ENCODE results near the gene MALSU1. TPM values are rescaled to one million over a fixed set of nuclear protein-coding genes. Genes with fewer than 3 reads are reported as not detected.

Gene MALSU1
- polyA plus RNA-seq, 1 donor = 40.0 TPM

- Histone ChIP-seq H3K27ac (ENCODE audit: low read length) (no peak overlapping the region), H3K4me1 (ENCODE audit: control insufficient read depth, insufficient read depth, low read length) (no peaks in the 10 kb centered on the region), H3K36me3 (ENCODE audit: control insufficient read depth, insufficient read depth, low read length) (no peaks in the 10 kb centered on the region), H3K4me3 (ENCODE audit: low read length) (no peak overlapping the region), H3K9me3 (ENCODE audit: control insufficient read depth, low read depth, low read length) (no peaks in the 10 kb centered on the region), H3K27me3 (ENCODE audit: control insufficient read depth, insufficient read depth, low read length) (no peaks in the 10 kb centered on the region)
- no CpG with 5 or more reads among the region's 2 CpGs for WGBS (ENCODE audit: insufficient coverage, low lambda C conversion rate)
- no peak for DNase-seq
Observed at GRCh38 chr7:23284871-23285270, 14.3 kb upstream of the MALSU1 start.

GRCh38 chr7:23285657-23286646 is 13.2 kb upstream of the MALSU1 start:
- Histone ChIP-seq H3K27ac (ENCODE audit: low read length) (no peak overlapping the region), H3K4me3 (ENCODE audit: low read length) (no peak overlapping the region), H3K9me3 (ENCODE audit: control insufficient read depth, low read depth, low read length) (no peaks in the 10 kb centered on the region), H3K4me1 (ENCODE audit: control insufficient read depth, insufficient read depth, low read length) (no peaks in the 10 kb centered on the region), H3K27me3 (ENCODE audit: control insufficient read depth, insufficient read depth, low read length) (no peaks in the 10 kb centered on the region), H3K36me3 (ENCODE audit: control insufficient read depth, insufficient read depth, low read length) (no peaks in the 10 kb centered on the region)
- no peak for DNase-seq
- WGBS (ENCODE audit: insufficient coverage, low lambda C conversion rate) = 95% methylated on average over 5 of the region's 18 CpGs

GRCh38 chr7:23287612-23288011 is 11.5 kb upstream of the MALSU1 start:
- H3K4me1 ChIP-seq (ENCODE audit: control insufficient read depth, insufficient read depth, low read length) = no peaks in the 10 kb centered on the region
- no peak for DNase-seq
- H3K27me3 ChIP-seq (ENCODE audit: control insufficient read depth, insufficient read depth, low read length) = no peaks in the 10 kb centered on the region
- no peaks in the 10 kb centered on the region for H3K36me3 ChIP-seq (ENCODE audit: control insufficient read depth, insufficient read depth, low read length)
- no peak overlapping the region for H3K4me3 ChIP-seq (ENCODE audit: low read length)
- no peaks in the 10 kb centered on the region for H3K9me3 ChIP-seq (ENCODE audit: control insufficient read depth, low read depth, low read length)
- 100% methylated on average over 2 of the region's 5 CpGs for WGBS (ENCODE audit: insufficient coverage, low lambda C conversion rate)
- H3K27ac ChIP-seq (ENCODE audit: low read length) = no peak overlapping the region

GRCh38 chr7:23290993-23291392 is 8.1 kb upstream of the MALSU1 start:
- Histone ChIP-seq H3K27me3 (ENCODE audit: control insufficient read depth, insufficient read depth, low read length) (no peaks in the 10 kb centered on the region), H3K36me3 (ENCODE audit: control insufficient read depth, insufficient read depth, low read length) (no peaks in the 10 kb centered on the region), H3K4me1 (ENCODE audit: control insufficient read depth, insufficient read depth, low read length) (peaks cover 8% of the 10 kb centered on the region), H3K27ac (ENCODE audit: low read length) (no peak overlapping the region), H3K9me3 (ENCODE audit: control insufficient read depth, low read depth, low read length) (no peaks in the 10 kb centered on the region), H3K4me3 (ENCODE audit: low read length) (no peak overlapping the region)
- DNase-seq = no peak
- 80% methylated on average over 1 of the region's 9 CpGs for WGBS (ENCODE audit: insufficient coverage, low lambda C conversion rate)

- Histone ChIP-seq H3K27ac (ENCODE audit: low read length) (no peak overlapping the region), H3K9me3 (ENCODE audit: control insufficient read depth, low read depth, low read length) (no peaks in the 10 kb centered on the region), H3K36me3 (ENCODE audit: control insufficient read depth, insufficient read depth, low read length) (no peaks in the 10 kb centered on the region), H3K27me3 (ENCODE audit: control insufficient read depth, insufficient read depth, low read length) (no peaks in the 10 kb centered on the region), H3K4me1 (ENCODE audit: control insufficient read depth, insufficient read depth, low read length) (peaks cover 8% of the 10 kb centered on the region), H3K4me3 (ENCODE audit: low read length) (no peak overlapping the region)
- WGBS (ENCODE audit: insufficient coverage, low lambda C conversion rate) = 88% methylated on average over 2 of the region's 3 CpGs
- no peak for DNase-seq
Observed at GRCh38 chr7:23291957-23292560, 7.1 kb upstream of the MALSU1 start.

- Histone ChIP-seq H3K27me3 (ENCODE audit: control insufficient read depth, insufficient read depth, low read length) (no peaks in the 10 kb centered on the region), H3K36me3 (ENCODE audit: control insufficient read depth, insufficient read depth, low read length) (no peaks in the 10 kb centered on the region), H3K9me3 (ENCODE audit: control insufficient read depth, low read depth, low read length) (no peaks in the 10 kb centered on the region), H3K27ac (ENCODE audit: low read length) (no peak overlapping the region), H3K4me1 (ENCODE audit: control insufficient read depth, insufficient read depth, low read length) (peaks cover 8% of the 10 kb centered on the region), H3K4me3 (ENCODE audit: low read length) (no peak overlapping the region)
- no peak for DNase-seq
- 100% methylated on average over 1 of the region's 4 CpGs for WGBS (ENCODE audit: insufficient coverage, low lambda C conversion rate)
Observed at GRCh38 chr7:23292623-23293022, 6.5 kb upstream of the MALSU1 start.

GRCh38 chr7:23293500-23294073 is 5.6 kb upstream of the MALSU1 start:
- Histone ChIP-seq H3K36me3 (ENCODE audit: control insufficient read depth, insufficient read depth, low read length) (no peaks in the 10 kb centered on the region), H3K27ac (ENCODE audit: low read length) (no peak overlapping the region), H3K27me3 (ENCODE audit: control insufficient read depth, insufficient read depth, low read length) (no peaks in the 10 kb centered on the region), H3K4me1 (ENCODE audit: control insufficient read depth, insufficient read depth, low read length) (peaks cover 8% of the 10 kb centered on the region), H3K9me3 (ENCODE audit: control insufficient read depth, low read depth, low read length) (no peaks in the 10 kb centered on the region), H3K4me3 (ENCODE audit: low read length) (no peak overlapping the region)
- WGBS (ENCODE audit: insufficient coverage, low lambda C conversion rate) = no CpG with 5 or more reads among the region's 12 CpGs
- no peak for DNase-seq

GRCh38 chr7:23294549-23295400 is 4.4 kb upstream of the MALSU1 start:
- H3K4me1 ChIP-seq (ENCODE audit: control insufficient read depth, insufficient read depth, low read length) = peaks cover 8% of the 10 kb centered on the region
- H3K36me3 ChIP-seq (ENCODE audit: control insufficient read depth, insufficient read depth, low read length) = no peaks in the 10 kb centered on the region
- H3K9me3 ChIP-seq (ENCODE audit: control insufficient read depth, low read depth, low read length) = no peaks in the 10 kb centered on the region
- H3K4me3 ChIP-seq (ENCODE audit: low read length) = no peak overlapping the region
- H3K27ac ChIP-seq (ENCODE audit: low read length) = no peak overlapping the region
- DNase-seq = peak in 1 of 2 donors; percentile 16
- no peaks in the 10 kb centered on the region for H3K27me3 ChIP-seq (ENCODE audit: control insufficient read depth, insufficient read depth, low read length)
- no CpG with 5 or more reads among the region's 6 CpGs for WGBS (ENCODE audit: insufficient coverage, low lambda C conversion rate)

- H3K36me3 ChIP-seq (ENCODE audit: control insufficient read depth, insufficient read depth, low read length) = no peaks in the 10 kb centered on the region
- H3K27me3 ChIP-seq (ENCODE audit: control insufficient read depth, insufficient read depth, low read length) = no peaks in the 10 kb centered on the region
Observed at GRCh38 chr7:23295401-23295697, 3.8 kb upstream of the MALSU1 start.

More at GRCh38 chr7:23295401-23295697, 3.8 kb upstream of the MALSU1 start:
- Histone ChIP-seq H3K4me3 (ENCODE audit: low read length) (no peak overlapping the region), H3K4me1 (ENCODE audit: control insufficient read depth, insufficient read depth, low read length) (peaks cover 9% of the 10 kb centered on the region), H3K27ac (ENCODE audit: low read length) (no peak overlapping the region), H3K9me3 (ENCODE audit: control insufficient read depth, low read depth, low read length) (no peaks in the 10 kb centered on the region)
- no peak for DNase-seq

Measured in large intestine (tissue), 3 donors.